Endothelial cell of hepatic sinusoid (primary cell): ENCODE data around the gene GNG12.

Experiments
- in situ Hi-C: cut with HindIII; loops from 2 replicates; pipeline ENCODE4 v1.10.0; 2017; ENCODE audit warnings: low sequenced_read_pairs

GNG12 gene

DNA sequence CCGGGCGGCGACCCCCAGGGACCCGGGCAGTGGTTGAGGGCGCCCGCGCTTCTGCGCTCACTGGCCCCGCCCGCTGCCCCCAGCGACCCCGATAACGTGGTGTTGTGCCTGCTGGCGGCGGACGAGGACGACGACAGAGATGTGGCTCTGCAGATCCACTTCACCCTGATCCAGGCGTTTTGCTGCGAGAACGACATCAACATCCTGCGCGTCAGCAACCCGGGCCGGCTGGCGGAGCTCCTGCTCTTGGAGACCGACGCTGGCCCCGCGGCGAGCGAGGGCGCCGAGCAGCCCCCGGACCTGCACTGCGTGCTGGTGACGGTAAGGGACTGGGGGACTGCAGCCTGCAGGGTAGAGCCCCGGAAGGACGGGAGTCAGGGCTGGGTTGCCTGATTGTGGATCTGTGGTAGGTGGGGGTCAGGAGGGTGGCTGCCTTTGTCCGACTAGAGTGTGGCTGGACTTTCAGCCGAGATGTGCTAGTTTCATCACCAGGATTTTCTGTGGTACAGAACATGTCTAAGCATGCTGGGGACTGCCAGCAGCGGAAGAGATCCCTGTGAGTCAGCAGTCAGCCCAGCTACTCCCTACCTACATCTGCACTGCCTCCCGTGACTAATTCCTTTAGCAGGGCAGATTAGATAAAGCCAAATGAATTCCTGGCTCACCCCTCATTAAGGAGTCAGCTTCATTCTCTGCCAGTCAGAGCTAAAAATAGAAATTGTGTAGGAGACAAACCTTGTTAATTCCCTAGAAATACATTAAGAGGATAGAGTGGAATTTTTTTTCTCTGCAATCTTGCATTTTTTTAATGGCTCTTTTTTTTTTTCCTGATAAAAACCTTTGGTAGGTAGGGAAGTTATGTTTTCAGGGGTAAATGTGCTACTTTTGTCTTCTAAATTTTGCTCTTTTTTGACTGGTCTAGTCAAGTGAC is 146.7 kb downstream of the GNG12 start:
- in situ Hi-C loops: loop anchor here (25.0 kb wide), 1 partner anchor 149 kb away; no protein-coding TSS in a partner anchor

DNA sequence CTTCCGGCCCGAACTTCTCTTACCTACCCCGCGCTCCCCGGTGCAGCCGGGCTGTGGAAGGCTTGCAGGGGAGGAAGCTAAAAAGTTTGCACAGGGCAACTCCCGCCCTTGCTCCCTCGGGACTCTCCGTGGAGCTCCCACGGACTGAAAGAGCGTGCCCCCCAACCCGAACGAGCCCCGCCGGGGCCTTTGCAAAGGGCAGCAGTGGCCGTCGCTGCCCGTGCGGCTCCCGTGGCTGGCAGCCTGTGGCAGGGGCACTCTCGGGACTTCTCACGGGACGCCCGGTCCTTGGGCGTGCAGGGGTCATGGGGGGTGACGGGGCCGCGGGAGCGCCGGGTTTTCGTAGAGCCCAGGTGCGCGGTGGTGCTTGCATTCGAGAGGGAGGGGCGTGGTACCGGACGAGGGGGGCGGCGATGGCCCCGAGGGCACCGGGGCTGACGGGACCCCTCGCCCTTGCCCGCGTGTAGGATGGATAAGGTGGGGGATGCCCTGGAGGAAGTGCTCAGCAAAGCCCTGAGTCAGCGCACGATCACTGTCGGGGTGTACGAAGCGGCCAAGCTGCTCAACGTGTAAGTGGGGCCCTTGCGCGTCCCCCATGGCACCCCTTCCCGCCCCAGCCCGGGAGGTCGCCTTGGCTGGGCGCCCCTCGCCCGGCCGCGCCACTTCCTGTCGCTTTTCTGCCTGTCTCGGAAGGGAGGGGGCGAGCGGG is 147.6 kb downstream of the GNG12 start:
- in situ Hi-C loops: loop anchor here (25.0 kb wide), 1 partner anchor 148 kb away; no protein-coding TSS in a partner anchor

DNA sequence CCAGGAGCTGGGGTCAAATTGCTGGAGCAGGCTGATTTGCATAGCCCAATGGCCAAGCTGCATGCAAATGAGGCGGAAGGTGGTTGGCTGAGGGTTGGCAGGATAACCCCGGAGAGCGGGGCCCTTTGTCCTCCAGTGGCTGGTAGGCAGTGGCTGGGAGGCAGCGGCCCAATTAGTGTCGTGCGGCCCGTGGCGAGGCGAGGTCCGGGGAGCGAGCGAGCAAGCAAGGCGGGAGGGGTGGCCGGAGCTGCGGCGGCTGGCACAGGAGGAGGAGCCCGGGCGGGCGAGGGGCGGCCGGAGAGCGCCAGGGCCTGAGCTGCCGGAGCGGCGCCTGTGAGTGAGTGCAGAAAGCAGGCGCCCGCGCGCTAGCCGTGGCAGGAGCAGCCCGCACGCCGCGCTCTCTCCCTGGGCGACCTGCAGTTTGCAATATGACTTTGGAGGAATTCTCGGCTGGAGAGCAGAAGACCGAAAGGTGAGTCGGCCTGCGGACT is 148.2 kb downstream of the GNG12 start, which contains the start of gene GADD45A:
Gene GADD45A (plus strand): TSS at position 135 of the 491 bp plus-strand sequence. CDS start 294 bp downstream, at position 429.
- in situ Hi-C loops: loop anchor here (25.0 kb wide), 1 partner anchor 148 kb away; no protein-coding TSS in a partner anchor

DNA sequence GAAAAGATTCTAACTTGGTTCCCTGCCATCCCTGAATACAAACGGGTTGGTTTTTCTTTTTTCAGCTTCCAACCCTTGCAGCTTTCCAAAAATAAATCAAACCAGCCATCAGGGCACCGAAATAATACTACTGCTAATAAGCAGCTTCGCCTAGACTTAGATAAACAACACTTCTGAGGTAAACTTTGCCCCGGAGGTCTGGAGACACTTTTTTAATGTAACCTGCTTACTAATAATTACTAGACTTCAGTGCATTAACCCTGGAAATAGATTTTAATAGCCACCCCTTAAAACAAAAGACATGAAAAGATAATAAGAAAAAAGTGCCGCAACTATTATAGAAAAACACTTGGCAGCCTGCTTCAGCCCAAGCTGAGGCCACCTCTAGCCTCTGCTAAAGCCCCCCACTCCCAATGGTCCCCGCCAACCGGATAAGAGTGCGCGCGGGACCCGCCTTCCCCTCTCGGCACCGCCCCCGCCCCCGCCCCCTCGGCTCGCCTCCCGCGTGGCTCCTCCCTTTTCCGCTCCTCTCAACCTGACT is 148.7 kb downstream of the GNG12 start:
- in situ Hi-C loops: loop anchor here (25.0 kb wide), 1 partner anchor 147 kb away; no protein-coding TSS in a partner anchor

DNA sequence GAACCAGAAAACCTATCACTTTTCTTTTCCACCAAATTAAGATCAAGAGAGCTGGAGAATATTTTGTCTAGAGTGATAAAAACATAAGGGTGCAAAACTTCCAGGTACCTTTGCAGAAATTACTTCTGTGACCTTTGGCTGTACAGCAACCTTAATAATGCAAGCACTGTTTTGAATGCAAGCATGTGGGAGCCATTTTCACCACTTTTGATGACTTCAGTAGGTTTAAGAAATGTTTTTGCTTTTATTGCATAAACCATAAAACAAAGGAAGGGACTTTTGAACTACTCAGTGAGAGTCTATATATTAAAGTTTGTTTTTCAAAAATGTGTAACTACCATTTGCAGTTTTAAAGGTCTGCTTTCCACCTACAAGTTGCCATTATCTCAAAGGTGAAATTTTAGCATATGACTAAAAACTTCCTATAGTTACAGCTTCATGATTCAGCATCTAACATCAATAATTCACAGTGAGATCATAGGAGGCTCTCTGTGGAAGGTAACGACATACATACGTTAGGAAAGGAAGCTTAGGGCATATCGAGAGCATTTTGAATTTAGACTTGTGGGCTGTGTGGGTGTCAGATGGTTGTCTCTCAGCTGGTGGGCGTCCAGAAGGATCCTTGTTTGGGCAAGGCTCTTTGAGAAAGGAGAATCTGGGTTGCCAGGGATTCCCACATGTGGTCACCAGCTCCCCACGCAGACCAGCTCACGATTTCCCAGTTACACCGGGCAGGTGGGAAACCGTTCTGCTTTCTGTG is 149.3 kb downstream of the GNG12 start:
- in situ Hi-C loops: loop anchor here (25.0 kb wide), 1 partner anchor 147 kb away; no protein-coding TSS in a partner anchor

DNA sequence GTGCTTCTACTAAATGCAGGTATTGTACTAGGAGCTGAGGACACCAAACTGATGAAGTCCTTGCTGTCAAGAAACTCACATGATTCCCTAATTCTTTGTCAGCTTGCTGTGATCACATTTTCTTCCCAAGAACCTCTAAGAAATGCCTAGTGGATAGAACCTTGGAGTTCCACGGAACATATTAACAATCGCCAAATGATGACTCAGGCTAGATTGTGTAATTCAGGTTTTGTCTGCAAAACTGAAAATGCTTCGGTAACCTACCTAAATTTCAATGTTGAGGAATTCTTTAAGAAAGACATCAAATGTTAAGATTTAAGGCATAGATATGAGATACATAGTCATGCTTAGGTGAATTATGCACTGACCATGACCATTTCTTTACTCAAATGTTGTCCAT is 150.0 kb downstream of the GNG12 start:
- in situ Hi-C loops: loop anchor here (25.0 kb wide), 1 partner anchor 146 kb away; no protein-coding TSS in a partner anchor

DNA sequence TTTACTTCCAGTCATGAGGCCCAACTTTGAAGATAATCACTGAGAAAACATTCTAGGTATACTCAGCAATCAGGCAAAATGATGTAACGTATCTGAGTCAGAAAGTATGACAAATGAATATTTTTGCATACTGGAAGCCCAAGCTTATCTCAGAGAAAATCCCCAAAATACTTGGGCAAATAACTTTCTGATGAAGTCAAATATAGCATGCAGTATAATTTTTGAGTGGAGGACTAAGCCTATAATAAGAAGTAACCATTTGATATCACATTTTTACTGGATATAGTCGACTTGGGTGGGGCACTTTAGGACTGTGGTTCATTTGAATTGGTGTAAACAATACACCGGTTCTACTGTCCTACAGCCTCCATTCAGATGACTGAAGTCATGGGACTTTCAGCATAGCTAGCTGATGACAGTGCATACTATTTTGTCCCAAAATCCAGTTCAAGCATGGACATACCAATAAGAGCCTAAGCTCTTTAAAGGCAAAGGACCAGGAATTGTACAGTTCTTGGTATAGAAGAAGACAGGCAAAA is 150.5 kb downstream of the GNG12 start:
- in situ Hi-C loops: loop anchor here (25.0 kb wide), 1 partner anchor 145 kb away; no protein-coding TSS in a partner anchor

DNA sequence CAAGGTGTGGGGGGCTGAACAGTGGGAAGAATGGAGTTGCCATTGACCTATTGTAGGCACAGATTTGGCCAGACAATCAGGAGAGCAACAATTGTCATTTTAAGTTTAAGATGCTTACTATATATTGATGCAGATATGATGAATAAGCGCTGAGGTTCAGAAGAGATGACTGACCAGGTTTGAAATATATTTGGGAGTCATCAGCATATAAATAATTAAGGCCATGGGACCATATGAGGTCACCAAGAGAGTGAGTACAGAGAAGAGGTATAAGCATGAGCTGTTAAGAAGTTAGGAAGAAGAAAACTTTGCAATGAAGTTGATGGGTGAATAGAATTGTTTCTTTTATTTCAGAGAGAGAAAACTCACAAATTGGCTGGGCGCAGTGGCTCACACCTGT is 152.8 kb downstream of the GNG12 start:
- in situ Hi-C loops: loop anchor here (25.0 kb wide), 1 partner anchor 143 kb away; no protein-coding TSS in a partner anchor

DNA sequence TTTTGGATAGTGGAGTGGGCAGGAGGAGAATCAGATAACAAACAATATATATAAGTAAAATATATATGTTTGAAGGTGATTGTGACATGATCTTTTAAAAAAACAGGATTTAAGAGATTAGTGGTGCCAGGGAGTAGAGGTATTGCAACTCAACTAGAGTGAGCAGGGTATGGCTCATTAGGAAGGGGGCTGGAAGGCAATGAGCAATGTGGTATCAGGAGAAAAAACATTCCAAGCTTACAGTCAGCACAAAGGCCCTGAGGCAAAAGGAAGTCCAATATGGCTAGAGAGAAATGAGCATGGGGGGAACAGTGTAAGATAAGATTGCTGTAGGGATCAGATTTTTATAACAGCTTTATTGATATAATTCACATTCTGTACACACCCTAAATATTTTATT is 153.6 kb downstream of the GNG12 start:
- in situ Hi-C loops: loop anchor here (25.0 kb wide), 1 partner anchor 142 kb away; no protein-coding TSS in a partner anchor

DNA sequence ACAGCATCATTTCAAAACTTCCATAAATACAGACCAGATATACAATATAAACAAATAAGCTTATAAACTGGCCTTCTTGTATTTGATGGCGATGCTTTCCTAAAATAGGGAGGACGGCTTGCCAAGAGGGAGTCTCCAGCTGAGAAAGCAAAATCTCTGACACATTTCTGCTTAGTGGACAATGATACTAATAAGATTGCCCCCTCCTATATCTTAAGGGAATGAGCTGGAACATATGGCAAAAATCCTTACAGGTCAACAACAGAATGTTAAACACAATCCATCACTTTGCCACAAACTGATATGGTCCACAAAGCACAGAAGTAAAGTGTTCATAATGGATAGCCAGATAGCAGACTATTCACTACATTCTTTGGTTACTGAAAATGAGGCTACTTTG is 155.3 kb downstream of the GNG12 start:
- in situ Hi-C loops: loop anchor here (25.0 kb wide), 1 partner anchor 141 kb away; no protein-coding TSS in a partner anchor

DNA sequence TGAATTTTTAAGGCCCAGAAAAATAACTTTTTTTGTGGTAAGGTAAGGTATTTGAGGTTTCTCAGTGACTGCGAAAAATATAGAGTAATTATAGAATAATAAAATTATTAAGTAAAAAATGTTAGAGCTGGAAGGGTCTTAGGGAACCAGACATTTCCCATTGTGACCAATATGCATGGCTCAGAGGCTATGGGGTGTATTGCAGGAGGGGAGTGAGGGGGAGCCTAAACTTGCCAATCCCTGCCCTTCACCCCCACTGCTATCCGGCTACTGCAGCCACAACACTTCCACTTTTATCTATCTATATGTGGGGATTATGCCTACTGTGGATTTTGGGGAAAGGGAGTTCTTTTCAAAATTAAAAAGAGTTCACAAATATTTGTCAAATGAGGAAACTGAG is 155.9 kb downstream of the GNG12 start:
- in situ Hi-C loops: loop anchor here (25.0 kb wide), 1 partner anchor 140 kb away; no protein-coding TSS in a partner anchor

DNA sequence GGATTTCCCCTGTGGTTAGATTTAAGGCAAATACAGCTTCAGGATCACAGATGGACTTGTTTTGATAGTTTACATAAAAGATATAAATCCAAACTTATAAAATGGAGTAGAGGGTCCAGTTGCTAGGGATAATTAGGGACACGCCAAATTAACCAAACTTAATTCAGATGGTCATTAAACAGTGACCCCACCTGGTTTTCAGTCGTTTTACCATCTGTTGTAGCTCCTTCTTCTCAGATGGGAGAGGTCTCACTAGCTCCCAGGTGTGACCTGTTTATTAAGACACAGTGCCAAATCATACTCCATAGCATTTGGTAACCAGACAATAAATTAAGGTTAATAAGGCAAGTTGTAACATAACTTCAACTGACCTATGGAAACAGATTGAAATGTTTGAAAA is 156.3 kb downstream of the GNG12 start:
- in situ Hi-C loops: loop anchor here (25.0 kb wide), 1 partner anchor 140 kb away; no protein-coding TSS in a partner anchor

DNA sequence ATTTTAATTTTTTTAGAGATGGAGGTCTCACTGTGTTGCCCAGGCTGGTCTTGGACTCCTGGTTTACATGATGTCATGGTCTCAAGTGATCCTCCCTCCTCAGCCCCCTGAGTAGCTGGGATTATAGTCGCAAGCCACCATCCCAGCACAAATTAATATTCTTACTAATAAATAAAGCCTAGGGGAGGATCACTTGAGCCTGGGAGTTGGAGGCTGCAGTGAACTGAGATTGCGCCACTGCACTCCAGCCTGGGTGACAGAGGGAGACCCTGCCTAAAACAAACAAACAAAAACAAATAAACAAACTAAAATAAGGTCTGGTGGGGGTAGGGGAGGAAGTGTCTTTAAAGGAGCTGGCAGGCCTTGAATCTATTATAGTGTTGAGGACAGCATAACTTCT is 157.0 kb downstream of the GNG12 start:
- in situ Hi-C loops: loop anchor here (25.0 kb wide), 1 partner anchor 139 kb away; no protein-coding TSS in a partner anchor

DNA sequence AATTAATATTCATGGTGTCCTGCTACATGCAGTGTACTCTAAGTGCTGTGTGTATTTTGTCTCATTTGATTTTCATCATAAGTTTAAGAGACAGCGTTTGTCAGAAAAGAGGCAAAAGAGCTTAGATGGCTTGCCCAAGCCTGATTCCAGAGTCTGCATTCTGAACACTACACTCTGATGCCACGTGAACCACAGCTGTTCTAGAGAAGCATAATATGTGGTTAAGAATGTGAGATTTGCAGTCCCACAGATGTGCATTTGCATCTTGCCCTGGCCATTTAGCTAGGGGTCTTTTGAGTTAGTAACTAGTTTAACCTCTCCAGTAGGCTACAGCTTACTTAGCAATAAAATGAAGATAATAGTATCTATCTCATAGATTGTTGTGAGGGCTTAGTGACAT is 157.5 kb downstream of the GNG12 start:
- in situ Hi-C loops: loop anchor here (25.0 kb wide), 1 partner anchor 138 kb away; no protein-coding TSS in a partner anchor

DNA sequence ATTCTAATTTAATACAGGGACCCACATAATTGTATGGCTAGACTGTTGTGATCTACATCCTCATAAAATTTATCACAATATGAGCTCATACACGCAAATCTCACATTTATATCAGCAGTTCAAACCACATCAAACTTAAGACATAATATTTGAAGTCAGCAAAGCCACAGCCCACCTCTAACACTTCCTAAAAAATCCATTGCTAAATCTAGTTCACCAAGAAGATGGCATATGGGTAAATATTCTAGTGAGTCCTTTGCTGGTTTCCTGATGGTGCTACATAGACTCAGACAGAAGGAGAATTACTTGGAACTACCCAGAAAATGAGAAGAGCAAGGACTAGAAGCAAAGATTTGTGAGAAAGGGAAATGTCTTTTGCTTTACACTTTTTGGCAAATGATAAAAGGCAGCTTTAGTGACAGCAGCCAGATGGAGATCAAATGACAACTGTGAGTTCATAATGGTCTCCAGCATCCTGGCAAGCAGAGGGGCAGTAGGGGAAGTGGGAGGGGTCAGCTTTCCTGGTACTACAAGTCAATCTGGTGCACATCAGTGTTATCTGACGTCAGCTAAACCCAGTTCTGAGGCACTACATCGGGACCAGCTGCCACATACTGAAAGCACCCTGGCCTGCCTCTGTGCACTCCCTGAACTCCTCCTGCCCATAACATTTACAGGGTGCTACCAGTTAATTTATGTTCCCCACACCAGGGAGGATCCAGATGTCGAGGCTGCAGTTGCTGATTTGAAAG is 158.8 kb downstream of the GNG12 start:
- in situ Hi-C loops: loop anchor here (25.0 kb wide), 1 partner anchor 137 kb away; no protein-coding TSS in a partner anchor

DNA sequence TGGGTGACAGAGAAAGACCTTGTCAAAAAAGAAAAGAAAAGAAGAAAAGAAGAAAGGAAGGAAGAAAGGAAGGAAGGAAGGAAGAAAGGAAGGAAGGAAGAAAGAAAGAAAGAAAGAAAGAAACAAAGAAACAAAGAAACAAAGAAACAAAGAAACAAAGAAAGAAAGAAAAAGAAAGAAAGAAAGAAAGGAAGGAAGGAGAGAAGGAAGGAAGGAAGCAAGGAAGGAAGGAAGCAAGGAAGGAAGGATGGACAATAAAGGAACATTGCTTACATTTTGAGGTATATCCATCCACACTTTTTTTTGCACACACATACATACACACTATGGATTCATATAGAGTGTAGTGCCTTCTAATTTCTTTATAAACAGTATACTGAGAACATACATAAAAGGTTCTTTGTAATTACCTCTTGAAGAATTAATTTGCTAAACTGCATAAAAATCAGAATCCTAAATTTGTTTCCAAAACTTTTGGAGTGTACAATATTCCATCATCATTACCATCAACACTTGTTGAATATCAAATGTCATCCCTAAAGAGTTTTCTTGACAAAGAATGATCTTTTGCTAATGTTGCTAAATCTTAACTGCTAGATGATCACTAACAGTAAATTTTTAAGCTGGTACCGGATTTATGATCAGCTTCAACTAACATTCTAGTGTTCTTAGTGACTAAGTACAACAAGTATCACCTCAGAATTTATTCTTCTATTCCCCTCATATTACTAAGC is 159.6 kb downstream of the GNG12 start:
- in situ Hi-C loops: no loop called here

DNA sequence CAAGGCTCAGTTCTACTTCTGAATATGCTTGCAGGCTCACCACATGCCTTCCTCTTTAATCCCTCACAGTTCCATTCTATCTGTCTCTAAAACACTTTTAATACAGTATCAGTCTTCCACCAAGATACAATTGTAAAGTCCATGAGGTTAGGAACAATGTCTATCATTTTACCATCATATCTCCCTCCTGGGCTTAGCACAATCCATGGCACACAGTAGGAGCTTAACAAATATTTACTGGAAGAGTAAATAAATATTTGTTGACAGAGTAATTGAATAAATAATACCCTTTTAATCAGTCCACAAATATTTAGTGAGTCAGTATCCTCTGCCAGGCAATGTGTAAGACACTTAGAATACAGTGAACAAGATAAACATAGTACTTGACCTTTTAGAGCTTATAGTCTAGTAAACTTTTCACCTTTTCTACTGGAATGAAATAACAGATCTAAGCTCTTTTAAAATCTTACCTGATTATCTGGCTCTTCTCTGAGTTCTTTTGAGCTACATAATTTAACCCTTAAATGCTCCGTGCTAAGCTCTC is 160.9 kb downstream of the GNG12 start:
- in situ Hi-C loops: no loop called here

DNA sequence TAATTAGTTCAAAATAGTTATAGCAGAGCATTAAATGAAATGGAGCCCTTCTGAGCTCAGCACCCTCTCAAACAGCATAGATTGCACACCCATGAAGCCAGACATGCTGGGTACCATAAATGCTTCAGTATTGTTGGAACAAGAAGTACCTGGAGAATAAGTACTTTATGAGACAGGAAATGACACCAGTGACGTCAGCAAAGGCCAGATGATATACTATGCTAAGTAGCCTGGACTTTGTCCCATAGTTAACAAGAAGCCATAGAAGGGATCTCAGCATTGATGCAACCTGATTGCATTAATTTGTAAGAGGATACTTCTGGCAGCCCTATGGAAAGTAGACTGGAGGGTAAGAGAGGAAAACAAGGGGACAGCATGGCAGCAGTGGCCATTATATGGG is 164.6 kb downstream of the GNG12 start:
- in situ Hi-C loops: no loop called here
